ENCODE data around the gene ELMO1. TPM values are rescaled to one million over a fixed set of nuclear protein-coding genes. Genes with fewer than 3 reads are reported as not detected.

The ELMO1 gene
- total and polyA plus RNA-seq, 2 of the 13 experiments (the other 11 are each of a cell fraction or from before 2014, with no cell fraction given) = 0.11 to 0.17 TPM

DNA sequence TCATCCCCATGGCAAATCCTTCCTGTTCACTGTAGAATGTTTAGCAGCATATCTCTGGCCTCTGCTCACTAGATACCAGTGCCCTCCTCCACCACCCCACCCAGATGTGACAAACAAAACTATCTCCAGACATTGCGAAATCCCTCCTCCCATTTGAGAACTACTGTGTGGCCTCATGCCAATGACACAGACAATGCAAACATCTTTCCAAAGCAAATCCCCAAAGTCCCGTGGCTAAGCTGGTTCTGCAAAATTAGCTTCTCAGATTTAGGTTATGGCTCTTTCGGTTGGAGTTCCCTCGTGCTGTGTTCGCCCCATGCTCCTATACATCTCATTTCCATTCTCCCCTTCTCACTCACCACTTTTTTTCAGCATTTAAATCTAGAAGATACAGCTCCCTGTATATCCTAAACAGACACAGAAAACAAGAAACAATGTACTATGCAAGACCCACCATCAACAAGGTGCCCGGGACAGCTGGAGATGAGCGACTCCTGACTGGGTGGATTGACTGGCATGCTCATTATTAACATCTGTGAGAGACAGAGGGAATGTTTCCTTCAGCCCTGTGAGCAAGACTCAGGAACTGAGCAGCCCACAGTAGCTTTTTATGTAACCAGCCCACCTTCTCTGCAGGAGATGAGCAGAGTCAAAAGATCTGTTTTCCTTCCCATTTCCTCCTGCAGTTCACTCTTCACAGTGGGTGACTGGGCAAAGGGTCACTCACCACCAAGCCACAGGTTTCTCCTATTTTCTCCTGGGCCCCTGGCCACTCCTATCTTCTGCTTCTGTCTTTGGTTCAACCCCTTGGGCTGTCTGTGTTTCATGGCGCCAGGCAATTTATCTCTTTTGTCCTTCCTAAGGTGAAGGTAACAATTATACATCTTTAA, 498.7 kb downstream of the ELMO1 start (continued):
- TF ChIP-seq MIXL1 (CRISPR knock-in tag; IDR thresholded peaks at IDR 0.05) (0 out of 2 replicates have a peak, but pooled peaks have one; percentile 39), ZKSCAN8 (CRISPR knock-in tag; IDR thresholded peaks at IDR 0.05; ENCODE audit: borderline replicate concordance) (peak; percentile 79), JUND (CRISPR knock-in tag; IDR thresholded peaks at IDR 0.05) (no peak), SRY (CRISPR knock-in tag; IDR thresholded peaks at IDR 0.05) (no peak), ZNF644 (CRISPR knock-in tag; IDR thresholded peaks at IDR 0.05; ENCODE audit: low read depth) (peak; percentile 93), STAG1 (CRISPR knock-in tag; IDR thresholded peaks at IDR 0.05) (no peak; the same call in 1 of the 2 replicates), AGO1 (IDR thresholded peaks at IDR 0.05; ENCODE audit: low read depth, low read length, poor library complexity, severe bottlenecking) (no peak), ADNP (CRISPR knock-in tag; IDR thresholded peaks at IDR 0.05) (no peak), HDAC1 (CRISPR knock-in tag; IDR thresholded peaks at IDR 0.05) (peak; percentile 77), SMAD9 (CRISPR knock-in tag; IDR thresholded peaks at IDR 0.05) (no peak), LCORL (IDR thresholded peaks at IDR 0.05) (no peak), LCORL (CRISPR knock-in tag; IDR thresholded peaks at IDR 0.05) (peak; percentile 97), RARA (CRISPR knock-in tag; IDR thresholded peaks at IDR 0.05) (peak; percentile 87), ZNF816 (CRISPR knock-in tag; IDR thresholded peaks at IDR 0.05; ENCODE audit: borderline replicate concordance) (no peak), ZFP90 (CRISPR knock-in tag; IDR thresholded peaks at IDR 0.05; ENCODE audit: borderline replicate concordance) (no peak), ZNF317 (CRISPR knock-in tag; IDR thresholded peaks at IDR 0.05) (no peak), ZNF83 (CRISPR knock-in tag; IDR thresholded peaks at IDR 0.05; ENCODE audit: borderline replicate concordance) (no peak)
- TF ChIP-seq, protein P1, sequence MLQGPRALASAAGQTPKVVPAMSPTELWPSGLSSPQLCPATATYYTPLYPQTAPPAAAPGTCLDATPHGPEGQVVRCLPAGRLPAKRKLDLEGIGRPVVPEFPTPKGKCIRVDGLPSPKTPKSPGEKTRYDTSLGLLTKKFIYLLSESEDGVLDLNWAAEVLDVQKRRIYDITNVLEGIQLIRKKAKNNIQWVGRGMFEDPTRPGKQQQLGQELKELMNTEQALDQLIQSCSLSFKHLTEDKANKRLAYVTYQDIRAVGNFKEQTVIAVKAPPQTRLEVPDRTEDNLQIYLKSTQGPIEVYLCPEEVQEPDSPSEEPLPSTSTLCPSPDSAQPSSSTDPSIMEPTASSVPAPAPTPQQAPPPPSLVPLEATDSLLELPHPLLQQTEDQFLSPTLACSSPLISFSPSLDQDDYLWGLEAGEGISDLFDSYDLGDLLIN (CRISPR knock-in tag; IDR thresholded peaks at IDR 0.05; ENCODE audit: borderline replicate concordance) = no peak
- TF ChIP-seq, protein P2, sequence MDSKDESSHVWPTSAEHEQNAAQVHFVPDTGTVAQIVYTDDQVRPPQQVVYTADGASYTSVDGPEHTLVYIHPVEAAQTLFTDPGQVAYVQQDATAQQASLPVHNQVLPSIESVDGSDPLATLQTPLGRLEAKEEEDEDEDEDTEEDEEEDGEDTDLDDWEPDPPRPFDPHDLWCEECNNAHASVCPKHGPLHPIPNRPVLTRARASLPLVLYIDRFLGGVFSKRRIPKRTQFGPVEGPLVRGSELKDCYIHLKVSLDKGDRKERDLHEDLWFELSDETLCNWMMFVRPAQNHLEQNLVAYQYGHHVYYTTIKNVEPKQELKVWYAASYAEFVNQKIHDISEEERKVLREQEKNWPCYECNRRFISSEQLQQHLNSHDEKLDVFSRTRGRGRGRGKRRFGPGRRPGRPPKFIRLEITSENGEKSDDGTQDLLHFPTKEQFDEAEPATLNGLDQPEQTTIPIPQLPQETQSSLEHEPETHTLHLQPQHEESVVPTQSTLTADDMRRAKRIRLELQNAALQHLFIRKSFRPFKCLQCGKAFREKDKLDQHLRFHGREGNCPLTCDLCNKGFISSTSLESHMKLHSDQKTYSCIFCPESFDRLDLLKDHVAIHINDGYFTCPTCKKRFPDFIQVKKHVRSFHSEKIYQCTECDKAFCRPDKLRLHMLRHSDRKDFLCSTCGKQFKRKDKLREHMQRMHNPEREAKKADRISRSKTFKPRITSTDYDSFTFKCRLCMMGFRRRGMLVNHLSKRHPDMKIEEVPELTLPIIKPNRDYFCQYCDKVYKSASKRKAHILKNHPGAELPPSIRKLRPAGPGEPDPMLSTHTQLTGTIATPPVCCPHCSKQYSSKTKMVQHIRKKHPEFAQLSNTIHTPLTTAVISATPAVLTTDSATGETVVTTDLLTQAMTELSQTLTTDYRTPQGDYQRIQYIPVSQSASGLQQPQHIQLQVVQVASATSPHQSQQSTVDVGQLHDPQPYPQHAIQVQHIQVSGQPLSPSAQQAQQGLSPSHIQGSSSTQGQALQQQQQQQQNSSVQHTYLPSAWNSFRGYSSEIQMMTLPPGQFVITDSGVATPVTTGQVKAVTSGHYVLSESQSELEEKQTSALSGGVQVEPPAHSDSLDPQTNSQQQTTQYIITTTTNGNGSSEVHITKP (CRISPR knock-in tag; IDR thresholded peaks at IDR 0.05; ENCODE audit: low read depth) = peak; percentile 61
- TF ChIP-seq, protein P3, sequence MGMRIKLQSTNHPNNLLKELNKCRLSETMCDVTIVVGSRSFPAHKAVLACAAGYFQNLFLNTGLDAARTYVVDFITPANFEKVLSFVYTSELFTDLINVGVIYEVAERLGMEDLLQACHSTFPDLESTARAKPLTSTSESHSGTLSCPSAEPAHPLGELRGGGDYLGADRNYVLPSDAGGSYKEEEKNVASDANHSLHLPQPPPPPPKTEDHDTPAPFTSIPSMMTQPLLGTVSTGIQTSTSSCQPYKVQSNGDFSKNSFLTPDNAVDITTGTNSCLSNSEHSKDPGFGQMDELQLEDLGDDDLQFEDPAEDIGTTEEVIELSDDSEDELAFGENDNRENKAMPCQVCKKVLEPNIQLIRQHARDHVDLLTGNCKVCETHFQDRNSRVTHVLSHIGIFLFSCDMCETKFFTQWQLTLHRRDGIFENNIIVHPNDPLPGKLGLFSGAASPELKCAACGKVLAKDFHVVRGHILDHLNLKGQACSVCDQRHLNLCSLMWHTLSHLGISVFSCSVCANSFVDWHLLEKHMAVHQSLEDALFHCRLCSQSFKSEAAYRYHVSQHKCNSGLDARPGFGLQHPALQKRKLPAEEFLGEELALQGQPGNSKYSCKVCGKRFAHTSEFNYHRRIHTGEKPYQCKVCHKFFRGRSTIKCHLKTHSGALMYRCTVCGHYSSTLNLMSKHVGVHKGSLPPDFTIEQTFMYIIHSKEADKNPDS (CRISPR knock-in tag; IDR thresholded peaks at IDR 0.05) = no peak
- TF ChIP-seq, protein P4, sequence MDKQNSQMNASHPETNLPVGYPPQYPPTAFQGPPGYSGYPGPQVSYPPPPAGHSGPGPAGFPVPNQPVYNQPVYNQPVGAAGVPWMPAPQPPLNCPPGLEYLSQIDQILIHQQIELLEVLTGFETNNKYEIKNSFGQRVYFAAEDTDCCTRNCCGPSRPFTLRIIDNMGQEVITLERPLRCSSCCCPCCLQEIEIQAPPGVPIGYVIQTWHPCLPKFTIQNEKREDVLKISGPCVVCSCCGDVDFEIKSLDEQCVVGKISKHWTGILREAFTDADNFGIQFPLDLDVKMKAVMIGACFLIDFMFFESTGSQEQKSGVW (CRISPR knock-in tag; IDR thresholded peaks at IDR 0.05; ENCODE audit: borderline replicate concordance) = no peak

Measured in HepG2 (cell line).